CD14-positive monocyte (primary cell): ENCODE data around the gene SLC37A4. TPM values are rescaled to one million over a fixed set of nuclear protein-coding genes. Genes with fewer than 3 reads are reported as not detected.
A peak's percentile ranks its signal among the peaks of the same experiment; 100 is the strongest.

Source experiments
- DNase-seq, 3 donors: peaks; one replicate each; pipeline ENCODE4 v3.0.0-alpha.2; 2011 to 2022
- H2AFZ ChIP-seq: 2 replicates; pipeline ENCODE4 v1.6.0; 2012; ENCODE audit warnings: mild to moderate bottlenecking, low read depth, low read length, inconsistent platforms; ENCODE audit not compliant: insufficient read depth, poor library complexity, severe bottlenecking
- H3K27ac ChIP-seq, 2 donors: 1 replicate in 1 of 2; 2 replicates in 1 of 2; pipeline ENCODE4 v1.5.1; 2012 to 2013; ENCODE audit warnings: low read length in 2 of 2, control low read depth in 1 of 2, inconsistent platforms in 1 of 2, low read depth in 1 of 2, mild to moderate bottlenecking in 1 of 2
- H3K27me3 ChIP-seq, 2 donors: one replicate each; pipeline versions ENCODE4 v1.6.0 to v1.6.1; 2011 to 2013; ENCODE audit warnings: low read length in 2 of 2; ENCODE audit not compliant: control insufficient read depth in 2 of 2, insufficient read depth in 2 of 2
- H3K36me3 ChIP-seq, 2 donors: replicated peaks in 1 of 2; 1 replicate in 1 of 2; 2 replicates in 1 of 2; pipeline versions ENCODE4 v1.5.1 to v1.6.1; 2012 to 2013; ENCODE audit warnings: low read length in 2 of 2, control low read depth in 1 of 2, inconsistent platforms in 1 of 2, mild to moderate bottlenecking in 1 of 2; ENCODE audit not compliant: insufficient read depth in 2 of 2, control insufficient read depth in 1 of 2
- H3K4me1 ChIP-seq, 2 donors: 1 replicate in 1 of 2; 2 replicates in 1 of 2; pipeline versions ENCODE4 v1.5.1 to v1.6.1; 2012 to 2013; ENCODE audit warnings: low read length in 2 of 2, control low read depth in 1 of 2, inconsistent platforms in 1 of 2, mild to moderate bottlenecking in 1 of 2, moderate library complexity in 1 of 2; ENCODE audit not compliant: insufficient read depth in 2 of 2, control insufficient read depth in 1 of 2
- H3K4me2 ChIP-seq: replicated peaks from 2 replicates; pipeline ENCODE3; 2012; ENCODE audit warnings: low read length, moderate library complexity, mild to moderate bottlenecking; ENCODE audit not compliant: poor library complexity, severe bottlenecking; ENCODE audit errors: extremely low read depth
- H3K4me3 ChIP-seq, 3 experiments: fragments of 200-600 bp in 1 of 3; sonication (generic) in 1 of 3; replicated peaks in 1 of 3; 1 replicate in 2 of 3; 2 replicates in 1 of 3; pipeline ENCODE4 v1.5.1; 2011 to 2013; ENCODE audit warnings: low read length in 3 of 3, mild to moderate bottlenecking in 3 of 3, control low read depth in 2 of 3, low read depth in 2 of 3, inconsistent platforms in 1 of 3, moderate library complexity in 1 of 3
- H3K79me2 ChIP-seq: 2 replicates; pipeline ENCODE4 v1.6.0; 2012; ENCODE audit warnings: mild to moderate bottlenecking, control low read depth, inconsistent platforms, low read length, moderate library complexity; ENCODE audit not compliant: insufficient read depth
- H3K9ac ChIP-seq: 2 replicates; pipeline ENCODE4 v1.6.0; 2017; ENCODE audit warnings: low read length, mild to moderate bottlenecking; ENCODE audit not compliant: insufficient read depth, poor library complexity, severe bottlenecking
- H3K9me3 ChIP-seq, 2 donors: replicated peaks in 1 of 2; 1 replicate in 1 of 2; 2 replicates in 1 of 2; pipeline versions ENCODE4 v1.5.1 to v1.6.1; 2012 to 2013; ENCODE audit warnings: low read length in 2 of 2, control low read depth in 1 of 2; ENCODE audit not compliant: control insufficient read depth in 1 of 2, insufficient read depth in 1 of 2
- H4K20me1 ChIP-seq: 2 replicates; pipeline ENCODE4 v1.6.0; 2012; ENCODE audit warnings: mild to moderate bottlenecking, low read length, control low read depth, moderate library complexity; ENCODE audit not compliant: insufficient read depth
- H3K27ac Mint-ChIP-seq, 7 donors: one replicate each; pipeline ENCODE4 v1.8.0; 2020; ENCODE audit warnings: mild to moderate bottlenecking in 7 of 7, mixed read lengths in 7 of 7, moderate library complexity in 6 of 7, inconsistent platforms in 2 of 7
- H3K27me3 Mint-ChIP-seq, 3 donors: one replicate each; pipeline ENCODE4 v1.8.0; 2021 to 2022; ENCODE audit warnings: low read depth in 3 of 3, mild to moderate bottlenecking in 3 of 3, mixed read lengths in 3 of 3, moderate library complexity in 3 of 3, inconsistent platforms in 1 of 3
- H3K36me3 Mint-ChIP-seq, 2 donors: one replicate each; pipeline ENCODE4 v1.8.0; 2020; ENCODE audit warnings: mixed read lengths in 2 of 2, inconsistent platforms in 1 of 2, mild to moderate bottlenecking in 1 of 2
- H3K4me1 Mint-ChIP-seq: one replicate; pipeline ENCODE4 v1.8.0; 2020; ENCODE audit warnings: mild to moderate bottlenecking, mixed read lengths
- H3K4me3 Mint-ChIP-seq, 2 donors: one replicate each; pipeline ENCODE4 v1.8.0; 2020; ENCODE audit warnings: mild to moderate bottlenecking in 2 of 2, mixed read lengths in 2 of 2, moderate library complexity in 1 of 2
- H3K9me3 Mint-ChIP-seq, 7 donors: one replicate each; pipeline ENCODE4 v1.8.0; 2020 to 2022; ENCODE audit warnings: mixed read lengths in 7 of 7, mild to moderate bottlenecking in 6 of 7, moderate library complexity in 6 of 7, inconsistent platforms in 2 of 7
- CTCF ChIP-seq: fragments of 200-600 bp; IDR thresholded peaks from one replicate; pipeline ENCODE4 v1.8.0; 2022; ENCODE audit warnings: antibody characterized with exemption, mild to moderate bottlenecking
- WGBS: methylation state at CpG from one replicate; pipeline ENCODE4 v1.1.5; 2013; ENCODE audit warnings: missing lambda C conversion rate; ENCODE audit not compliant: insufficient coverage; 5-methylcytosine and 5-hydroxymethylcytosine counted together
- intact Hi-C, 2 donors: fragments of 100-400 bp; cut with micrococcal nuclease; formaldehyde crosslinking; loops; one replicate each; pipeline versions ENCODE4 v1.15.0 to v1.15.1; 2023
- polyA plus RNA-seq, 3 donors: library from polyadenylated mRNA; depleted of rRNA in 1 of 3; unstranded in 2 of 3; stranded (reverse) in 1 of 3; fragments of 300-500 nt in 2 of 3; fragments of >200 nt in 1 of 3; fragmentation: Illumina TruSeq in 2 of 3; gene quantifications; 1 replicate in 2 of 3; 2 replicates in 1 of 3; pipeline ENCODE4 v1.2.3, GENCODE V29; 2012 to 2021

Gene SLC37A4
- polyA plus RNA-seq, 3 donors, result 5.9 to 8.0 (median 7.2) TPM

- H2AFZ ChIP-seq, result peak overlapping the region; percentile 37
- H3K27me3 Mint-ChIP-seq, result peaks cover 7 to 11% (median 8%) of the 10 kb centered on the region in 3 donors
- 36% methylated on average over 17 of the region's 21 CpGs for WGBS
- no peaks in the 10 kb centered on the region for H3K79me2 ChIP-seq
- no peak for TF ChIP-seq CTCF
- H3K36me3 ChIP-seq, result no peaks in the 10 kb centered on the region
- no peak overlapping the region for H3K9ac ChIP-seq
- H3K27me3 ChIP-seq, result no peaks in the 10 kb centered on the region
- H4K20me1 ChIP-seq, result no peaks in the 10 kb centered on the region
- H3K4me3 Mint-ChIP-seq, result peak overlapping the region; percentile 62 to 86
- peak overlapping the region; percentile 27 for H3K4me2 ChIP-seq
- no peaks in the 10 kb centered on the region for H3K9me3 ChIP-seq
- no peak overlapping the region for H3K27ac ChIP-seq
- H3K4me3 ChIP-seq, result no peak overlapping the region
- H3K27ac Mint-ChIP-seq, result peak overlapping the region in 2 of 7 donors; percentile 15 to 63
- intact Hi-C loops, result no loop called here
- H3K4me1 Mint-ChIP-seq, result peaks cover 17% of the 10 kb centered on the region
- no peaks in the 10 kb centered on the region for H3K9me3 Mint-ChIP-seq
- no peaks in the 10 kb centered on the region for H3K36me3 Mint-ChIP-seq
- peaks cover 16 to 19% of the 10 kb centered on the region in 2 donors for H3K4me1 ChIP-seq
- DNase-seq, result peak; percentile 14 to 37 (median 20)
These were observed 50.3 kb downstream of the SLC37A4 start for GRCh38 chr11:118980191-118980881.

GRCh38 chr11:118979434-118979833 lies 51.2 kb downstream of the SLC37A4 start:
- no peak overlapping the region for H3K4me2 ChIP-seq
- H2AFZ ChIP-seq, result peak overlapping the region; percentile 52
- H3K27me3 ChIP-seq, result no peaks in the 10 kb centered on the region
- Mint-ChIP-seq H3K27ac (peak overlapping the region in 2 of 7 donors; percentile 6 to 10), H3K4me1 (peaks cover 17% of the 10 kb centered on the region), H3K27me3 (peaks cover 8 to 12% (median 10%) of the 10 kb centered on the region in 3 donors), H3K9me3 (no peaks in the 10 kb centered on the region), H3K4me3 (no peak overlapping the region), H3K36me3 (no peaks in the 10 kb centered on the region)
- no peak overlapping the region for H3K9ac ChIP-seq
- no peak for DNase-seq
- H3K4me1 ChIP-seq, result peaks cover 16 to 19% of the 10 kb centered on the region in 2 donors
- intact Hi-C loops, result no loop called here
- WGBS, result 0% methylated on average over 7 of the region's 9 CpGs
- H3K27ac ChIP-seq, result no peak overlapping the region
- no peaks in the 10 kb centered on the region for H3K9me3 ChIP-seq
- no peaks in the 10 kb centered on the region for H4K20me1 ChIP-seq
- H3K79me2 ChIP-seq, result no peaks in the 10 kb centered on the region
- H3K4me3 ChIP-seq, result no peak overlapping the region
- no peak for TF ChIP-seq CTCF
- no peaks in the 10 kb centered on the region for H3K36me3 ChIP-seq
